Middle frontal gyrus (tissue), 1 donor: Measurements from ENCODE around the gene ZBTB45.
A peak's percentile ranks its signal among the peaks of the same experiment; 100 is the strongest.
"Not testable (repeated sequence)": the region's sequence is repeated elsewhere in the genome, so short reads cannot be mapped to it uniquely, and the experiment has no call there.

Experiments
- DNase-seq: peaks from one replicate; pipeline ENCODE4 v3.0.0-alpha.2; 2015; ENCODE audit warnings: low spot score; ENCODE audit errors: extremely low spot score

ZBTB45 gene

GRCh38 chr19:58554494-58555368 lies 35.1 kb upstream of the ZBTB45 start, which contains the start of gene CHMP2A:
Gene CHMP2A (minus strand): TSS chr19:58555105. CDS start chr19:58554212, 893 bp downstream.
- DNase-seq: peak; percentile 94

- no peak for DNase-seq
Measured at GRCh38 chr19:58553799-58554493, 34.3 kb upstream of the ZBTB45 start.

GRCh38 chr19:58552655-58553054 lies 33.0 kb upstream of the ZBTB45 start:
- DNase-seq: no peak

- no peak for DNase-seq
Measured at GRCh38 chr19:58551577-58552471, 32.2 kb upstream of the ZBTB45 start.

- DNase-seq: no peak
Measured at GRCh38 chr19:58551123-58551497, 31.5 kb upstream of the ZBTB45 start.

- DNase-seq: no peak
Measured at GRCh38 chr19:58550362-58551122, 30.9 kb upstream of the ZBTB45 start.

GRCh38 chr19:58549664-58550361 lies 30.2 kb upstream of the ZBTB45 start:
- DNase-seq: no peak

GRCh38 chr19:58548859-58549663 lies 29.5 kb upstream of the ZBTB45 start:
- DNase-seq: no peak

GRCh38 chr19:58547323-58548312 lies 28.0 kb upstream of the ZBTB45 start:
- DNase-seq: no peak

- DNase-seq: no peak
Measured at GRCh38 chr19:58546019-58546530, 26.5 kb upstream of the ZBTB45 start.

- no peak for DNase-seq
Measured at GRCh38 chr19:58545286-58546018, 25.8 kb upstream of the ZBTB45 start.

GRCh38 chr19:58544591-58545285 lies 25.1 kb upstream of the ZBTB45 start:
- DNase-seq: no peak

GRCh38 chr19:58543826-58544590 lies 24.4 kb upstream of the ZBTB45 start, which contains the start of gene TRIM28:
Gene TRIM28 (plus strand): TSS chr19:58544064. CDS start chr19:58544758, 694 bp downstream.
- peak; percentile 97 for DNase-seq

GRCh38 chr19:58542641-58543372 lies 23.2 kb upstream of the ZBTB45 start:
- not testable (repeated sequence) for DNase-seq

GRCh38 chr19:58539169-58539559 lies 19.6 kb upstream of the ZBTB45 start:
- DNase-seq: not testable (repeated sequence)
